ENCODE results near the gene CARD8.
"Not testable (repeated sequence)": the region's sequence is repeated elsewhere in the genome, so short reads cannot be mapped to it uniquely, and the experiment has no call there.

CARD8 gene

DNA sequence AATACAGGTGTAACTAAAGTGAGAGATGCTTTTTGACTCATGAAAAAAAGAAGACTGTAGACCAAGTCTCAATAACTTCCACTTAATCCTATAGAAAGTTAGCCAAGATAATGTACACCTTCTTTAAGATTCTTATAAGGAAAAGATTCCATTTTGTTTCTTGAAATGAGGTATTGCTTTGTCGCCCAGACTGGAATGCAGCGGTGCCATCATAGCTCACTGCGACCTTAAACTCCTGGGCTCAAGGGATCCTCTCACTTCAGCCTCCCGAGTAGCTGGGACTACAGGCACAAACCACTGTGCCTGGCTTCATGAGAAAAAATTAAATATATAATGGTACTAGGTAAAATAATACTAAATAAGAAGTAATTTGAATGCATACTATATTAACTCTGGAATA, 3.3 kb upstream of the CARD8 start:
- not testable (repeated sequence) for H3K9me3 ChIP-seq (ENCODE audit: low read length); H3K9ac ChIP-seq (ENCODE audit: low read length); H3K4me1 ChIP-seq (ENCODE audit: insufficient read depth, low read length); H3K27ac ChIP-seq (ENCODE audit: low read depth, low read length); H3K4me3 ChIP-seq (ENCODE audit: low read depth in 1 of 2, low read length in 2 of 2); H3K27me3 ChIP-seq (ENCODE audit: control insufficient read depth in 1 of 2, insufficient read depth in 2 of 2, low read length in 2 of 2); H3K36me3 ChIP-seq (ENCODE audit: insufficient read depth, low read length)

DNA sequence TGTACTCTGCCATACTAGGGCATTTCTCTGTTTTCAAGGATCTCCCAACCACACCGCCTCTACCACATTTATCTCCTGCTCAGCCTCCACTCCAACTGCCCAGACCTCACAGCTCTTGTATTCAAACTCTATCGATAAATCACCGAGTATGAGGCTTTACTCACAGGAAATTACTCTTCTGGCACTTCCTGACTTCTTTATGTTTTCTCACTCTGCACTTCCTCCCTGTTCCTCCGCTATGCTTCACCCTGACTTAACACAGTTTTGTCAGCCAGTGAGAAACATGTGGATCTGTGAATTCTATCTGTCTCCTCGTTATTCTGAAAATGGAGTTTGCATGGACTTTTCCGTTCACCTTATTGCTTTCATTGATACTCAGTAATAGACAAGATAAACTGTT, 2.6 kb upstream of the CARD8 start:
- H3K4me1 ChIP-seq (ENCODE audit: insufficient read depth, low read length), result peaks cover 7% of the 10 kb centered on the region
- H3K36me3 ChIP-seq (ENCODE audit: insufficient read depth, low read length), result no peaks in the 10 kb centered on the region
- no peaks in the 10 kb centered on the region for H3K9me3 ChIP-seq (ENCODE audit: low read length)
- H3K4me3 ChIP-seq (ENCODE audit: low read depth in 1 of 2, low read length in 2 of 2), result no peak overlapping the region
- no peak overlapping the region for H3K9ac ChIP-seq (ENCODE audit: low read length)
- no peaks in the 10 kb centered on the region for H3K27me3 ChIP-seq (ENCODE audit: control insufficient read depth in 1 of 2, insufficient read depth in 2 of 2, low read length in 2 of 2)
- H3K27ac ChIP-seq (ENCODE audit: low read depth, low read length), result no peak overlapping the region

DNA sequence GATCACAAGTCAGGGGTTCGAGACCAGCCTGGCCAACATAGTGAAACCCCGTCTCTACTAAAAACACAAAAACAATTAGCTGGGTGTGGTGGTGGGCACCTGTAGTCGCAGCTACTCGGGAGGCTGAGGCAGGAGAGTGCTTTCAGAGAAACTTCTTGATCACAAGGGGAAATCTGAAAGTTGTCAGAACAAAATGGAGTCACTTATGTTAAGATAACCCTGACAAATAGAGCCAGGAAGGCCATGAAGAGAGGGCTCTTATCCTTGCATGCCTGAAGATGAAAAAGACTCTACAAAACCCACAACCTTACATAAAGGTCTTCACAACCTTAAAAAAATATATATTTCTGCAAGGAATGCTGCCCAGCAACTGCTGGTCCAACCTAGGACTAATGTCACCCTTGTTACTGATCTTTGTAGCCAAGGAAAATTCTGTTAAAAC, 1.2 kb downstream of the CARD8 start:
- H3K9ac ChIP-seq (ENCODE audit: low read length), result no peak overlapping the region
- H3K9me3 ChIP-seq (ENCODE audit: low read length), result no peaks in the 10 kb centered on the region
- peak overlapping the region in 1 of 2 donors; percentile 98 for H3K4me3 ChIP-seq (ENCODE audit: low read depth in 1 of 2, low read length in 2 of 2)
- peak overlapping the region; percentile 24 for H3K27ac ChIP-seq (ENCODE audit: low read depth, low read length)
- H3K4me1 ChIP-seq (ENCODE audit: insufficient read depth, low read length), result peaks cover 7% of the 10 kb centered on the region
- no peaks in the 10 kb centered on the region for H3K27me3 ChIP-seq (ENCODE audit: control insufficient read depth in 1 of 2, insufficient read depth in 2 of 2, low read length in 2 of 2)
- H3K36me3 ChIP-seq (ENCODE audit: insufficient read depth, low read length), result no peaks in the 10 kb centered on the region

DNA sequence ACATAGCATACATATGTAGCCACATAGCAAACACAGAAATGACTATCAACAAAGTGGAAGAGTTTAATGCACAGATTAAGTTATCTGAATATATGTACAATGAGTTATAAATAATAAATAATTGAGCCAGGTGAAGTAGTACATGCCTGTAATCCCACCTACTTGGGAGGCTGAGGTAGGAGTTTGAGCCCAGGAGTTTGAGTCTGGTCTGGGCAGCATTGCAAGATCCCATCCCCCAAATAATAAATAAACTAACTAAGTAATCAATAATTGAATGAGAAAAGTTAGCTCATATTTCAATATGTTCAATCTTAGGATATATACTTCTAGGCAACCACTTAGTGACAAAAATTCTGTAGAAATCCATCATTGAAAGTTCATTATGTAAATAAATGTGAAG, 1.7 kb downstream of the CARD8 start:
- Histone ChIP-seq H3K27me3 (ENCODE audit: control insufficient read depth in 1 of 2, insufficient read depth in 2 of 2, low read length in 2 of 2) (no peaks in the 10 kb centered on the region), H3K36me3 (ENCODE audit: insufficient read depth, low read length) (no peaks in the 10 kb centered on the region), H3K4me3 (ENCODE audit: low read depth in 1 of 2, low read length in 2 of 2) (no peak overlapping the region), H3K27ac (ENCODE audit: low read depth, low read length) (no peak overlapping the region), H3K9me3 (ENCODE audit: low read length) (no peaks in the 10 kb centered on the region), H3K9ac (ENCODE audit: low read length) (no peak overlapping the region), H3K4me1 (ENCODE audit: insufficient read depth, low read length) (peaks cover 7% of the 10 kb centered on the region)

DNA sequence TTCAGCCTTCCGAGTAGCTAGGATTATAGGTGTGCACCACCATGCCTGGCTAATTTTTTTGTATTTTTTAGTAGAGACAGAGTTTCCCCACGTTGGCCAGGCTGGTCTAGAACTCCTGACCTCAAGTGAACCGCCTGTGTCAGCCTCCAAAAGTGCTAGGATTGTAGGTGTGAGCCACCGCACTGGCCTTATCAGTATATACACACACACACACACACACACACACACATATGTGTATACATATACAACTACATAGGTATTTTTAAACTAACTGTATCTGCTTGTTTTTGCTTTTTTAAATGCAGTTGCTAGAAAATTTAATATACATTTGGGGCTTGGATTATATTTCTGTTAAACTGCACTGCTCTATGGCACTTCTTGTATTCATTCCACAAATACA, 3.1 kb downstream of the CARD8 start:
- Histone ChIP-seq H3K4me3 (ENCODE audit: low read depth in 1 of 2, low read length in 2 of 2) (no peak overlapping the region), H3K36me3 (ENCODE audit: insufficient read depth, low read length) (no peaks in the 10 kb centered on the region), H3K27me3 (ENCODE audit: control insufficient read depth in 1 of 2, insufficient read depth in 2 of 2, low read length in 2 of 2) (no peaks in the 10 kb centered on the region), H3K9ac (ENCODE audit: low read length) (no peak overlapping the region), H3K4me1 (ENCODE audit: insufficient read depth, low read length) (peaks cover 7% of the 10 kb centered on the region), H3K9me3 (ENCODE audit: low read length) (no peaks in the 10 kb centered on the region), H3K27ac (ENCODE audit: low read depth, low read length) (no peak overlapping the region)

DNA sequence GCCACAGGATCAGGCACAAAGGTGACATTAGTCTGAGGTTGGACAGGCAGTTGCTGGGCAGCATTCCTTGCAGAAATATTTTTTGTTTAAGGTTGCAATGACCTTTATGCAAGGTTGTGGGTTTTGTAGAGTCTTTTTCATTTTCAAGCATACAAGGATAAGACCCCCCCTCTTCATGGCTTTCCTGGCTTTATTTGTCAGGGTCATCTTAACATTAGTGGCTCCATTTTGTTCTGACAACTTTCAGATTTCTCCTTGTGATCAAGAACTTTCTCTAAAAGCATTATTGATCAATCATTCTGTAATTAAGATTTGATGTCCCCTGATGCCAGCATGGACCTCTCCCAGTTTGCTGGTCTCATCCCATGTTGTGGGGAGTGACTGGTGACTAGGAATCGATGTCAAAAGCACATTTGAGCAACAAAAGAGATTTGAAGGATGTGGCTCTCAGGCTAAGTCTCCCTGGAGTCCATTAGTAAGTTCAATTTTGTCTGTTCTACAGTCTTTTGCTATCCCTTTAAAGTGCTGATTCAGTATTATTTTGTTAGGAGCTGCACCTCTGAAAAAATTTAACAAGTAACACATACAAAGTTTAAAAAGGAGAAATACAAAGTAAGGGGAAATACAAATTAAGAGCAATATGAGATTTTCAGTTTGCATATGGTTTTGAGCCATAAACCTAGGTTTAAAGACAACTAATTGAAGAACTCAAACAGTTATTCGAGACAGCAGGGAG, 5.3 kb downstream of the CARD8 start:
- H3K9me3 ChIP-seq (ENCODE audit: low read length), result no peaks in the 10 kb centered on the region
- peaks cover 7% of the 10 kb centered on the region for H3K36me3 ChIP-seq (ENCODE audit: insufficient read depth, low read length)
- H3K27ac ChIP-seq (ENCODE audit: low read depth, low read length), result no peak overlapping the region
- H3K27me3 ChIP-seq (ENCODE audit: control insufficient read depth in 1 of 2, insufficient read depth in 2 of 2, low read length in 2 of 2), result no peaks in the 10 kb centered on the region
- peaks cover 7% of the 10 kb centered on the region for H3K4me1 ChIP-seq (ENCODE audit: insufficient read depth, low read length)
- no peak overlapping the region for H3K4me3 ChIP-seq (ENCODE audit: low read depth in 1 of 2, low read length in 2 of 2)
- H3K9ac ChIP-seq (ENCODE audit: low read length), result no peak overlapping the region

DNA sequence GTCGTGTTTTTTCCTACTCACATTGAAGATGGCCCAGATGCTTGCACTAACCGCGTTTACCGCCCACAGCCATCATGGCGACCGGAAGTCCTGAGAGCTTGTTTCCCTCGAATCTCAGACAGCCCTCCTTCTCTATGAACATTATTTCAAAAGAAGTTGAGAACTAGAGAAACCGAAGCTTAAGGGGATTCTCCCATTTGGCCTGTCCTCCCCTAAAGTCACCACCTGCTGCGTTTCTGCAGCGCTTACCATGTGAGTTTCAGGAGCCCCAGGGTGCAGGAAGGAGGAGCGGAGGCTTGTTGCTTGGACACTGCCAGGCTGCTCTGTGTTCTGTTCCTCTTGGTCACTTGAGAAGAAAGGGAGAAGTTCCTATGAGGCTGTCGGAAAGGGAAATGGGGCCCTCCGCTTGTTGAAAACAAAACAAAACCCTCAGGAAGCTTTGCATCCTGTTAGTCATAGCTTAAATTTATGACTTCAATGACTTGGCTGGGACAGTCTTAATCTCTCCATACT, 6.2 kb downstream of the CARD8 start:
- no peak overlapping the region for H3K9ac ChIP-seq (ENCODE audit: low read length)
- peaks cover 3% of the 10 kb centered on the region for H3K4me1 ChIP-seq (ENCODE audit: insufficient read depth, low read length)
- no peak overlapping the region for H3K4me3 ChIP-seq (ENCODE audit: low read depth in 1 of 2, low read length in 2 of 2)

DNA sequence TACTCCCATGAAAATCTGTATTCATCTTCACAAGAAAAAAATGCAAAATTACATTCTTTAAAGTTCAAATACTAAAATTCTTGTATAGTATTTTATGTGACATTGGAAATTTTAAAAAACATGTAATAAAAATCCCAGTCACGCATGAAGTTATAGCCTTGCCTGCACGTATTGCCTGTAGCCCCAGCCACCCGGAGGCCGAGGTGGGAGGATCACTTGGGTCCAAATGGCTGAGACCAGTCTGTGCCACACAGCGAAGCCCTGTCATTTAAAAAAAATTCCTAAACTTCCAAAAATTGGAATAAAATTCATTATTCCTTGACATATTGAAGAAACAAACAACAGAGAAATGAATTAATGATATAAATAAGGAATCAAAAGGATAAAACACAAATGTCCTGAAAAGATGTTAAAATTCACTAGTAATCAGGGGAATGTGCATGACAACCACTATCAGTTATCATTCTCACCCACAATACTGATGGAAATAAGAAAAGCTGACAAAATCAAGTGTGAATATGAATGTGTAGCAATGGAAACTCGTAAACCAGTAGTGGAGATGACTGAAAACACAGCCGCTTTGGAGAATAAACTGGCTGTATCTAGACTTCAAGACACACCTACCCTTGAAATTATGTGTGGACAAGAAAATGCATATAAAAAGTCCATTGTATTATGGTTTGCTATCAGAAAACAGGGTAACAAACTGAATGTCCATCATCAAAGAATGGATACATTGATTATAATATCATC, 7.5 kb downstream of the CARD8 start:
- H3K9ac ChIP-seq (ENCODE audit: low read length), result no peak overlapping the region

More for the DNA sequence above, 6.2 kb downstream of the CARD8 start:
- Histone ChIP-seq H3K36me3 (ENCODE audit: insufficient read depth, low read length) (peaks cover 7% of the 10 kb centered on the region), H3K9me3 (ENCODE audit: low read length) (no peaks in the 10 kb centered on the region), H3K27ac (ENCODE audit: low read depth, low read length) (no peak overlapping the region), H3K27me3 (ENCODE audit: control insufficient read depth in 1 of 2, insufficient read depth in 2 of 2, low read length in 2 of 2) (no peaks in the 10 kb centered on the region)

DNA sequence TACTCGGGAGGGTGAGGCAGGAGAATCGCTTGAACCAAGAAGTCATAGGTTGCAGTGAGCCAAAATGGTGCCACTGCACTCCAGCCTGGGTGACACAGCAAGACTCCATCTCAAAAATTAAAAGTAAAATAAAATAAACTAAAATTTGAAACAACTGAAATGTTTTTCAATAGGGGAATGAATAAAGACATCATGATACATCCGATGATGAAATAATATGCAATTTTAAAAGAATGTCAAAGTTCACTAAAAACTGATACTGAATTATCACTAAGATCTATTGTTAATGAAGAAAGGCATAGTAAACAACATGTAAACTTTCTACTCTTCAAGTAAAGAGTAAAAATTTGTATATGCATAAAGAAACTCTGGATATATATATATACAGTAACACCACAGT, 8.5 kb downstream of the CARD8 start:
- Histone ChIP-seq H3K36me3 (ENCODE audit: insufficient read depth, low read length) (peaks cover 7% of the 10 kb centered on the region), H3K9ac (ENCODE audit: low read length) (no peak overlapping the region), H3K27ac (ENCODE audit: low read depth, low read length) (no peak overlapping the region), H3K4me3 (ENCODE audit: low read depth in 1 of 2, low read length in 2 of 2) (no peak overlapping the region), H3K4me1 (ENCODE audit: insufficient read depth, low read length) (no peaks in the 10 kb centered on the region), H3K27me3 (ENCODE audit: control insufficient read depth in 1 of 2, insufficient read depth in 2 of 2, low read length in 2 of 2) (no peaks in the 10 kb centered on the region), H3K9me3 (ENCODE audit: low read length) (no peaks in the 10 kb centered on the region)

More for the DNA sequence above, 7.5 kb downstream of the CARD8 start:
- H3K27me3 ChIP-seq (ENCODE audit: control insufficient read depth in 1 of 2, insufficient read depth in 2 of 2, low read length in 2 of 2), result no peaks in the 10 kb centered on the region
- peaks cover 7% of the 10 kb centered on the region for H3K36me3 ChIP-seq (ENCODE audit: insufficient read depth, low read length)
- no peaks in the 10 kb centered on the region for H3K4me1 ChIP-seq (ENCODE audit: insufficient read depth, low read length)
- H3K9me3 ChIP-seq (ENCODE audit: low read length), result no peaks in the 10 kb centered on the region
- no peak overlapping the region for H3K27ac ChIP-seq (ENCODE audit: low read depth, low read length)
- no peak overlapping the region for H3K4me3 ChIP-seq (ENCODE audit: low read depth in 1 of 2, low read length in 2 of 2)

DNA sequence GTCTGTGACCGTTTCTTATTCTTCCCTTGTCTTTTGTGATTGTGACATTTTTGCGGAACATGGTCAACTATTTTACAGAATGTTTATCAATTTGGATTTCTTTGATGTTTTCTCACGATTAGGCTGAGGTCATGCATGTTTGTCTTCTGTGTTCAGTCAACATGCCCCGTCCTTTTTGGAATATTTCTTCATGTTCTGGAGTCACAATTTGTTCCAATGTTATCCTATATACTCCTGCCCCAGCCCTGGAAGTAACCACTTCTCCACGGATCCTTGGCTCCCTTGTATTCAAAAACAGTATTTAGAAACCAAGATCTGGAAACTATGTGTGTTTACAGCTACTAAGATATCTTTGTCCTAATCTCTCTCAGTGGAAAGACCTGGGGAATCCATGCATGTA, 9.6 kb downstream of the CARD8 start:
- no peak overlapping the region for H3K9ac ChIP-seq (ENCODE audit: low read length)
- no peak overlapping the region for H3K27ac ChIP-seq (ENCODE audit: low read depth, low read length)
- no peaks in the 10 kb centered on the region for H3K27me3 ChIP-seq (ENCODE audit: control insufficient read depth in 1 of 2, insufficient read depth in 2 of 2, low read length in 2 of 2)
- H3K9me3 ChIP-seq (ENCODE audit: low read length), result no peaks in the 10 kb centered on the region
- H3K4me3 ChIP-seq (ENCODE audit: low read depth in 1 of 2, low read length in 2 of 2), result no peak overlapping the region
- peaks cover 7% of the 10 kb centered on the region for H3K36me3 ChIP-seq (ENCODE audit: insufficient read depth, low read length)
- H3K4me1 ChIP-seq (ENCODE audit: insufficient read depth, low read length), result no peaks in the 10 kb centered on the region

DNA sequence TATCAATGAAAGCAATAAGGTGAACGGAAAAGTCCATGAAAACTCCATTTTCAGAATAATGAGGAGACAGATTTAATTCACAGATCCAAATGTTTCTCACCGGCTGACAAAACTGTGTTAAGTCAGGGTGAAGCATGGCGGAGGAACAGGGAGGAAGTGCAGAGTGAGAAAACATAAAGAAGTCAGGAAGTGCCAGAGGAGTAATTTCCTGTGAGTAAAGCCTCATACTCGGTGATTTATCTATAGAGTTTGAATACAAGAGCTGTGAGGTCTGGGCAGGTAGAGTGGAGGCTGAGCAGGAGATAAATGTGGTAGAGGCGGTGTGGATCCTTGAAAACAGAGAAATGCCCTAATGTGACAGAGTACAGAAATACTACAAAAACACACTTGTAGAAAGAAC, 11.4 kb downstream of the CARD8 start:
- Histone ChIP-seq H3K27ac (ENCODE audit: low read depth, low read length) (no peak overlapping the region), H3K4me1 (ENCODE audit: insufficient read depth, low read length) (no peaks in the 10 kb centered on the region), H3K4me3 (ENCODE audit: low read depth in 1 of 2, low read length in 2 of 2) (no peak overlapping the region), H3K9ac (ENCODE audit: low read length) (no peak overlapping the region), H3K27me3 (ENCODE audit: control insufficient read depth in 1 of 2, insufficient read depth in 2 of 2, low read length in 2 of 2) (no peaks in the 10 kb centered on the region), H3K36me3 (ENCODE audit: insufficient read depth, low read length) (peaks cover 21% of the 10 kb centered on the region), H3K9me3 (ENCODE audit: low read length) (no peaks in the 10 kb centered on the region)
